Spleen (tissue), 11 donors: ENCODE results near the gene TMEM163. TPM values are rescaled to one million over a fixed set of nuclear protein-coding genes. Genes with fewer than 3 reads are reported as not detected.

Source experiments
- DNase-seq: peaks from one replicate; pipeline ENCODE4 v3.0.0-alpha.2; 2020
- H3K27ac ChIP-seq, 8 donors: fragments of 200-600 bp; sonication (generic) in 7 of 8; 1 replicate in 4 of 8; 2 replicates in 4 of 8; pipeline versions ENCODE4 v1.5.0 to v1.8.0; 2016 to 2021; ENCODE audit warnings: inconsistent platforms in 4 of 8, mild to moderate bottlenecking in 4 of 8, moderate library complexity in 1 of 8
- H3K27me3 ChIP-seq, 7 donors: fragments of 200-600 bp; sonication (generic) in 6 of 7; replicated peaks in 1 of 7; 1 replicate in 4 of 7; 2 replicates in 3 of 7; pipeline versions ENCODE4 v1.5.0 to v1.8.0; 2016 to 2021; ENCODE audit warnings: inconsistent platforms in 3 of 7, mild to moderate bottlenecking in 1 of 7
- H3K36me3 ChIP-seq, 6 donors: fragments of 200-600 bp; sonication (generic) in 5 of 6; 1 replicate in 4 of 6; 2 replicates in 2 of 6; pipeline versions ENCODE4 v1.5.0 to v1.8.0; 2016 to 2021; ENCODE audit warnings: inconsistent platforms in 2 of 6
- H3K4me1 ChIP-seq, 6 donors: fragments of 200-600 bp; sonication (generic) in 5 of 6; 1 replicate in 3 of 6; 2 replicates in 3 of 6; pipeline versions ENCODE4 v1.5.0 to v1.8.0; 2016 to 2021; ENCODE audit warnings: inconsistent platforms in 3 of 6
- H3K4me3 ChIP-seq, 8 donors: fragments of 200-600 bp; sonication (generic) in 7 of 8; 1 replicate in 4 of 8; 2 replicates in 4 of 8; pipeline versions ENCODE4 v1.5.0 to v1.8.0; 2016 to 2021; ENCODE audit warnings: inconsistent platforms in 4 of 8, mild to moderate bottlenecking in 4 of 8, moderate library complexity in 2 of 8
- H3K9me3 ChIP-seq, 8 donors: fragments of 200-600 bp; sonication (generic) in 7 of 8; 1 replicate in 4 of 8; 2 replicates in 4 of 8; pipeline versions ENCODE4 v1.5.0 to v1.8.0; 2016 to 2021; ENCODE audit warnings: inconsistent platforms in 4 of 8
- CTCF ChIP-seq, 11 experiments: fragments of 200-600 bp in 7 of 11; fragments of 450-650 bp in 4 of 11; sonication (generic) in 4 of 11; IDR thresholded peaks in 8 of 11; conservative IDR thresholded peaks in 3 of 11; 1 replicate in 7 of 11; 2 replicates in 4 of 11; pipeline versions ENCODE4 v1.4.0 to v1.8.0; 2016 to 2021; ENCODE audit warnings: antibody characterized with exemption in 11 of 11, inconsistent platforms in 4 of 11, mild to moderate bottlenecking in 1 of 11
- POLR2A ChIP-seq, 3 donors: fragments of 450-650 bp; IDR thresholded peaks; one replicate each; pipeline ENCODE4 v1.5.1; 2017; ENCODE audit warnings: antibody characterized with exemption in 3 of 3, mild to moderate bottlenecking in 1 of 3
- POLR2AphosphoS5 ChIP-seq, 3 donors: sonication (generic); formaldehyde crosslinking; IDR thresholded peaks; one replicate each; pipeline ENCODE4 v1.5.1; 2017; ENCODE audit warnings: antibody characterized with exemption in 3 of 3
- WGBS, 5 donors: extraction: QIAGEN DNeasy Blood & Tissue Kit in 3 of 5; methylation state at CpG; one replicate each; pipeline versions ENCODE4 v1.1.5 to v1.1.7; 2013 to 2018; 5-methylcytosine and 5-hydroxymethylcytosine counted together
- intact Hi-C: fragments of 100-400 bp; cut with DNase I; formaldehyde crosslinking; loops from one replicate; pipeline ENCODE4 v1.15.0; 2023; ENCODE audit warnings: low total_unique reads
- polyA plus RNA-seq, 3 donors: library from polyadenylated mRNA; stranded (reverse); fragments of 200-250 nt; gene quantifications; one replicate each; pipeline ENCODE4 v1.2.1, GENCODE V29; 2013
- total RNA-seq, 7 donors: library from RNA; depleted of rRNA in 3 of 7; stranded (reverse); fragments of >200 nt in 3 of 7; fragmentation: NEBNext Ultra II Directional in 4 of 7; extraction: Animal tissue kit (Norgen Biotek cat#: 25700) in 4 of 7; gene quantifications; one replicate each; pipeline versions ENCODE4 v1.1.0 to v1.2.1, GENCODE V29; 2016 to 2021
- donor health status: healthy with polysubstance abuse.
- donor health status: DM: no; HTN: no; CAD: no; lungs with moderate emphysema.
- donor health status: DM: no; HTN: no; CAD: no.
- donor health status: Bipolar disorder and iron deficiency.
- donor health status: healthy.
- donor health status: DM: no; HTN: no; CAD: no.
- donor health status: DM: yes; HTN: yes; CAD: no.

The TMEM163 gene
- total and polyA plus RNA-seq, 10 donors, result 2.4 to 12.5 (median 3.7) TPM

GRCh38 chr2:134455426-134455825, 263.4 kb downstream of the TMEM163 start:
- H3K4me3 ChIP-seq, result no peak overlapping the region
- WGBS, 5 donors, result 87 to 96% (median 91%) methylated on average over 10 of the region's 10 CpGs
- intact Hi-C loops, result loop anchor here (10.0 kb wide), 1 partner anchor 341 kb away; no protein-coding TSS in a partner anchor
- DNase-seq, result no peak
- H3K36me3 ChIP-seq, result peaks cover 0 to 63% (median 1%) of the 10 kb centered on the region in 6 donors
- H3K4me1 ChIP-seq, result peaks cover 0 to 10% (median 0%) of the 10 kb centered on the region in 6 donors
- no peaks in the 10 kb centered on the region for H3K9me3 ChIP-seq
- H3K27me3 ChIP-seq, result no peaks in the 10 kb centered on the region
- TF ChIP-seq POLR2A (IDR thresholded peaks at IDR 0.05) (no peak), CTCF (IDR thresholded peaks at IDR 0.05 in 8 of 11, conservative IDR thresholded peaks at IDR 0.05 in 3 of 11) (no peak), POLR2AphosphoS5 (IDR thresholded peaks at IDR 0.05) (peak in 2 of 3 donors; percentile 26 to 50)
- no peak overlapping the region for H3K27ac ChIP-seq

- 76 to 86% (median 80%) methylated on average over 6 of the region's 6 CpGs for WGBS, 5 donors
- Histone ChIP-seq H3K27ac (no peak overlapping the region), H3K9me3 (no peaks in the 10 kb centered on the region), H3K27me3 (no peaks in the 10 kb centered on the region), H3K4me1 (peaks cover 0 to 10% (median 0%) of the 10 kb centered on the region in 6 donors), H3K4me3 (no peak overlapping the region), H3K36me3 (peaks cover 0 to 68% (median 1%) of the 10 kb centered on the region in 6 donors)
- no peak for DNase-seq
- intact Hi-C loops, result loop anchor here (5.0 to 10.0 kb wide), 2 partner anchors 340 to 442 kb away; no protein-coding TSS in a partner anchor
- no peak for TF ChIP-seq POLR2A (IDR thresholded peaks at IDR 0.05)
- peak in 1 of 3 donors; percentile 2 for TF ChIP-seq POLR2AphosphoS5 (IDR thresholded peaks at IDR 0.05)
- TF ChIP-seq CTCF (IDR thresholded peaks at IDR 0.05 in 8 of 11, conservative IDR thresholded peaks at IDR 0.05 in 3 of 11), result no peak
These were observed 263.9 kb downstream of the TMEM163 start for GRCh38 chr2:134454931-134455330.

DNA sequence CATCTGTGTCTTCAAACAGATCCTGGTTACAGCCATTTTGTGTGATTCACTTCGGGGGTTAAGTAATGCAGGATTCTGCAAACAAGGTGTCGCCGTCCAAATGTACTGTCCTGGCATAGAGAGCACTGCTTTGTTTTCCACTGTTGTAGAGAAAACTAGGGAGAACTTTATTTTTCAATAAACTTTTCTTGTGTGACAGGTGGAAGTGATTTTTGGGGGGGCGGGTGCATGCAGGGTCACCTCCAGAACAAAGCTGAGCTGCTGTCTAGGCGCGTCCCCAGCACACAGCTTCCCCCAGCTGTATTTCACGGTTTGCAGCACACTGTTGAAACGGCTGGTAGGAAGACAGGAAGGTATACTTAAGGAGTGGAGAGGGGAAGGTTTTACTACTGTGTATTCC, 264.4 kb downstream of the TMEM163 start:
- 70 to 78% (median 75%) methylated on average over 8 of the region's 8 CpGs for WGBS, 5 donors
- intact Hi-C loops, result loop anchor here (5.0 to 10.0 kb wide), 2 partner anchors 340 to 443 kb away; no protein-coding TSS in a partner anchor
- Histone ChIP-seq H3K27me3 (no peaks in the 10 kb centered on the region), H3K4me3 (no peak overlapping the region), H3K27ac (no peak overlapping the region), H3K36me3 (peaks cover 0 to 73% (median 5%) of the 10 kb centered on the region in 6 donors), H3K4me1 (peaks cover 0 to 10% (median 0%) of the 10 kb centered on the region in 6 donors), H3K9me3 (no peaks in the 10 kb centered on the region)
- DNase-seq, result no peak
- TF ChIP-seq POLR2AphosphoS5 (IDR thresholded peaks at IDR 0.05), result no peak
- TF ChIP-seq CTCF (IDR thresholded peaks at IDR 0.05 in 8 of 11, conservative IDR thresholded peaks at IDR 0.05 in 3 of 11), result no peak
- TF ChIP-seq POLR2A (IDR thresholded peaks at IDR 0.05), result no peak

- Histone ChIP-seq H3K27ac (no peak overlapping the region), H3K4me3 (no peak overlapping the region), H3K9me3 (no peaks in the 10 kb centered on the region), H3K27me3 (no peaks in the 10 kb centered on the region), H3K36me3 (peaks cover 0 to 78% (median 10%) of the 10 kb centered on the region in 6 donors), H3K4me1 (peaks cover 0 to 10% (median 0%) of the 10 kb centered on the region in 6 donors)
- intact Hi-C loops, result loop anchor here (5.0 to 10.0 kb wide), 2 partner anchors 339 to 443 kb away; no protein-coding TSS in a partner anchor
- TF ChIP-seq CTCF (IDR thresholded peaks at IDR 0.05 in 8 of 11, conservative IDR thresholded peaks at IDR 0.05 in 3 of 11) (no peak), POLR2AphosphoS5 (IDR thresholded peaks at IDR 0.05) (peak in 1 of 3 donors; percentile 11), POLR2A (IDR thresholded peaks at IDR 0.05) (no peak)
- WGBS, 5 donors, result 87 to 97% (median 91%) methylated on average over 10 of the region's 10 CpGs
- no peak for DNase-seq
These were observed 264.8 kb downstream of the TMEM163 start for GRCh38 chr2:134453973-134454372.
